HepG2 (cell line): ENCODE measurements around the gene TTBK1. TPM values are rescaled to one million over a fixed set of nuclear protein-coding genes. Genes with fewer than 3 reads are reported as not detected.

Source experiments
- ATRX ChIP-seq: sonication (generic); formaldehyde crosslinking; IDR thresholded peaks from 2 replicates; pipeline ENCODE4 v1.4.0; 2020; ENCODE audit warnings: missing genetic modification reagents, borderline replicate concordance
- FOSL1 ChIP-seq: sonication (generic); formaldehyde crosslinking; IDR thresholded peaks from 2 replicates; pipeline ENCODE4 v1.9.0; 2021; ENCODE audit warnings: missing genetic modification reagents, borderline replicate concordance
- KMT2A ChIP-seq: sonication (generic); formaldehyde crosslinking; IDR thresholded peaks from 2 replicates; pipeline ENCODE4 v1.4.0; 2020; ENCODE audit warnings: missing genetic modification reagents
- MEIS2 ChIP-seq: sonication (generic); formaldehyde crosslinking; IDR thresholded peaks from 2 replicates; pipeline ENCODE4 v1.9.0; 2021; ENCODE audit warnings: mild to moderate bottlenecking, missing genetic modification reagents
- RBM22 ChIP-seq: fragments of 200-400 bp; formaldehyde crosslinking; optimal IDR thresholded peaks from 2 replicates; pipeline ENCODE3; 2017; ENCODE audit warnings: mild to moderate bottlenecking, low read length, moderate library complexity
- SALL2 ChIP-seq: sonication (generic); formaldehyde crosslinking; IDR thresholded peaks from 2 replicates; pipeline ENCODE4 v1.8.1; 2023; ENCODE audit warnings: mild to moderate bottlenecking, missing genetic modification reagents, inconsistent platforms
- SMAD3 ChIP-seq: sonication (generic); formaldehyde crosslinking; IDR thresholded peaks from 2 replicates; pipeline ENCODE4 v1.4.0; 2020; ENCODE audit warnings: missing genetic modification reagents
- TBL1XR1 ChIP-seq: fragments of 150-350 bp; IDR thresholded peaks from 2 replicates; pipeline ENCODE4 v1.6.1; 2014; ENCODE audit warnings: borderline replicate concordance, low read length; ENCODE audit not compliant: partially characterized antibody
- ZBTB1 ChIP-seq: sonication (generic); formaldehyde crosslinking; IDR thresholded peaks from 2 replicates; pipeline ENCODE4 v1.4.0; 2020; ENCODE audit warnings: missing genetic modification reagents, borderline replicate concordance
- ZFY ChIP-seq: sonication (generic); formaldehyde crosslinking; IDR thresholded peaks from 2 replicates; pipeline ENCODE4 v1.4.0; 2020; ENCODE audit warnings: missing genetic modification reagents
- ZNF101 ChIP-seq: sonication (generic); formaldehyde crosslinking; IDR thresholded peaks from 2 replicates; pipeline ENCODE4 v1.4.0; 2020; ENCODE audit warnings: mild to moderate bottlenecking, low read depth, missing genetic modification reagents, borderline replicate concordance
- ZNF121 ChIP-seq: sonication (generic); formaldehyde crosslinking; IDR thresholded peaks from 2 replicates; pipeline ENCODE4 v1.5.0; 2020; ENCODE audit warnings: mild to moderate bottlenecking, missing genetic modification reagents
- ZNF460 ChIP-seq: sonication (generic); formaldehyde crosslinking; IDR thresholded peaks from 2 replicates; pipeline ENCODE4 v1.5.1; 2020; ENCODE audit warnings: missing genetic modification reagents, mild to moderate bottlenecking, borderline replicate concordance
- ZNF484 ChIP-seq: sonication (generic); formaldehyde crosslinking; IDR thresholded peaks from 2 replicates; pipeline ENCODE4 v1.5.1; 2020; ENCODE audit warnings: mild to moderate bottlenecking, low read depth, missing genetic modification reagents, borderline replicate concordance
- ZNF605 ChIP-seq: sonication (generic); formaldehyde crosslinking; IDR thresholded peaks from 2 replicates; pipeline ENCODE4 v1.8.0; 2022; ENCODE audit warnings: mild to moderate bottlenecking, missing genetic modification reagents
- ZNF720 ChIP-seq: sonication (generic); formaldehyde crosslinking; IDR thresholded peaks from 2 replicates; pipeline ENCODE4 v1.4.0; 2020; ENCODE audit warnings: missing genetic modification reagents
- ZNF83 ChIP-seq: sonication (generic); formaldehyde crosslinking; IDR thresholded peaks from 2 replicates; pipeline ENCODE4 v1.4.0; 2020; ENCODE audit warnings: missing genetic modification reagents, mild to moderate bottlenecking, borderline replicate concordance
- ZSCAN9 ChIP-seq: IDR thresholded peaks from 2 replicates; pipeline ENCODE4 v1.6.1; 2016; ENCODE audit warnings: borderline replicate concordance
- polyA plus RNA-seq, 8 experiments: library from polyadenylated mRNA; depleted of rRNA in 3 of 8; stranded (reverse) in 7 of 8; unstranded in 1 of 8; fragments of >200 nt; fragmentation: Illumina TruSeq in 4 of 8; extraction: Trizol in 4 of 8; gene quantifications; 2 replicates each; pipeline versions ENCODE4 v1.2.1 to v1.2.3, GENCODE V29; 2011 to 2016; ENCODE audit warnings: low read depth in 4 of 8, missing spikeins in 1 of 8, mixed read lengths in 1 of 8; ENCODE audit not compliant: insufficient read depth in 1 of 8
- total RNA-seq, 5 experiments: library from RNA; depleted of rRNA; stranded (reverse); fragments of >200 nt; fragmentation: Illumina TruSeq; extraction: Trizol; gene quantifications; 2 replicates each; pipeline ENCODE4 v1.2.3, GENCODE V29; 2016; ENCODE audit warnings: low read depth in 1 of 5
- TF ChIP-seq, protein P1 (sequence below): sonication (generic); formaldehyde crosslinking; IDR thresholded peaks from 2 replicates; pipeline ENCODE4 v1.8.0; 2022; ENCODE audit warnings: mild to moderate bottlenecking, missing genetic modification reagents, moderate library complexity
- TF ChIP-seq, protein P2 (sequence below): sonication (generic); formaldehyde crosslinking; IDR thresholded peaks from 2 replicates; pipeline ENCODE4 v1.4.0; 2020; ENCODE audit warnings: missing genetic modification reagents
- TF ChIP-seq, protein P3 (sequence below): sonication (generic); formaldehyde crosslinking; conservative IDR thresholded peaks from 2 replicates; pipeline ENCODE4 v1.5.0; 2020; ENCODE audit warnings: missing genetic modification reagents
- TF ChIP-seq, protein P4 (sequence below): sonication (generic); formaldehyde crosslinking; IDR thresholded peaks from 2 replicates; pipeline ENCODE4 v1.4.0; 2020; ENCODE audit warnings: missing genetic modification reagents, mild to moderate bottlenecking, borderline replicate concordance
- TF ChIP-seq, protein P5 (sequence below): sonication (generic); formaldehyde crosslinking; IDR thresholded peaks from 2 replicates; pipeline ENCODE4 v1.4.0; 2020; ENCODE audit warnings: missing genetic modification reagents

The TTBK1 gene
- total and polyA plus RNA-seq, 2 of the 13 experiments (the other 11 are each of a cell fraction or from before 2014, with no cell fraction given): 0.24 to 0.33 TPM

DNA sequence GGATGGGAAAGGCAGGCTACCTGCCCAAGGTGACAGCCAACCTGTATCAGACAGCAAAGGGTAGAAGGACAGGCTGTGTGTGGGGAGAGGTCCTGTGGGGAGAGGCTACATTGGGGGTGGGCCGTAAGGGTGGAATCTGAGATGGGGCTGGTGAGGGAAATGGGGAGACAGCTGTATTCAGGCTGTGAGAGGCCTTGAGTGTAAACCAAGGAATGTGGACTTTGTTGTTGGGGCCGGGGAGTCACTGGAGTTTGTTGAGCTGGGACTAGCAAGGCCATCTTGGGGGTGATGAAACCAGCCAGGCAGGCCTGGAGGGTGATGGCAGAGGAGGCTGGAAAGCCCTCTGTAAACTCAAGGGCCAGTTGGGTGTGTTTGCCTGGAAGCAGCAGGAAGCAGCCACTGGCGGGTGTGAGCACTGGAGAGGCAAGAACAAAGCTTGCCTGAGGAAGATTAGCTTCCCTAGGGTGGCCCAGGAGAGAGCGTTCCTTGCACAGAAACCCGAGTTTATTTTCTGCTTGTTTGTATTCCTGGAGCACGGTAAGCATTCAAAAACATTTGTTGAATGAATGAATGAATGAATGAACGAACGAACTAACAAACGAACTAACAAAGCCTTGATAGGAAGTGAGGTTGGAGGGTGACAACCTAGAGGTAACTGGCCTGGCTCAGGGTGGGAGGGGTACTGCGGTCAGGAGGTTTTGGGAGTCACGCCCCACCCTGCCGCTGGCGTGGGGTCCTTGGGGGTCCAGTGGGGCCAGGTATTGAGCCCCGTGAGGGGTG lies 18.9 kb downstream of the TTBK1 start (continued):
- TF ChIP-seq, protein P1, sequence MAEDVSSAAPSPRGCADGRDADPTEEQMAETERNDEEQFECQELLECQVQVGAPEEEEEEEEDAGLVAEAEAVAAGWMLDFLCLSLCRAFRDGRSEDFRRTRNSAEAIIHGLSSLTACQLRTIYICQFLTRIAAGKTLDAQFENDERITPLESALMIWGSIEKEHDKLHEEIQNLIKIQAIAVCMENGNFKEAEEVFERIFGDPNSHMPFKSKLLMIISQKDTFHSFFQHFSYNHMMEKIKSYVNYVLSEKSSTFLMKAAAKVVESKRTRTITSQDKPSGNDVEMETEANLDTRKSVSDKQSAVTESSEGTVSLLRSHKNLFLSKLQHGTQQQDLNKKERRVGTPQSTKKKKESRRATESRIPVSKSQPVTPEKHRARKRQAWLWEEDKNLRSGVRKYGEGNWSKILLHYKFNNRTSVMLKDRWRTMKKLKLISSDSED (CRISPR knock-in tag): no peak
- TF ChIP-seq ZFY (CRISPR knock-in tag) (no peak), KMT2A (CRISPR knock-in tag) (peak; percentile 46), ZNF605 (CRISPR knock-in tag) (no peak), ATRX (no peak), TBL1XR1 (no peak), ZNF484 (CRISPR knock-in tag) (no peak), SMAD3 (CRISPR knock-in tag) (peak; percentile 68; the same call in 1 of the 2 replicates), ZNF83 (CRISPR knock-in tag) (no peak), RBM22 (no peak), ZNF460 (CRISPR knock-in tag) (no peak), ZSCAN9 (CRISPR knock-in tag) (no peak), ZBTB1 (CRISPR knock-in tag) (no peak), ZNF720 (no peak), ZNF101 (no peak), SALL2 (CRISPR knock-in tag) (peak; percentile 33; the same call in 1 of the 2 replicates), MEIS2 (CRISPR knock-in tag) (no peak; the same call in 1 of the 2 replicates), ZNF121 (CRISPR knock-in tag) (no peak), FOSL1 (CRISPR knock-in tag) (no peak)
- TF ChIP-seq, protein P2, sequence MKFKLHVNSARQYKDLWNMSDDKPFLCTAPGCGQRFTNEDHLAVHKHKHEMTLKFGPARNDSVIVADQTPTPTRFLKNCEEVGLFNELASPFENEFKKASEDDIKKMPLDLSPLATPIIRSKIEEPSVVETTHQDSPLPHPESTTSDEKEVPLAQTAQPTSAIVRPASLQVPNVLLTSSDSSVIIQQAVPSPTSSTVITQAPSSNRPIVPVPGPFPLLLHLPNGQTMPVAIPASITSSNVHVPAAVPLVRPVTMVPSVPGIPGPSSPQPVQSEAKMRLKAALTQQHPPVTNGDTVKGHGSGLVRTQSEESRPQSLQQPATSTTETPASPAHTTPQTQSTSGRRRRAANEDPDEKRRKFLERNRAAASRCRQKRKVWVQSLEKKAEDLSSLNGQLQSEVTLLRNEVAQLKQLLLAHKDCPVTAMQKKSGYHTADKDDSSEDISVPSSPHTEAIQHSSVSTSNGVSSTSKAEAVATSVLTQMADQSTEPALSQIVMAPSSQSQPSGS: peak; percentile 40
- TF ChIP-seq, protein P3, sequence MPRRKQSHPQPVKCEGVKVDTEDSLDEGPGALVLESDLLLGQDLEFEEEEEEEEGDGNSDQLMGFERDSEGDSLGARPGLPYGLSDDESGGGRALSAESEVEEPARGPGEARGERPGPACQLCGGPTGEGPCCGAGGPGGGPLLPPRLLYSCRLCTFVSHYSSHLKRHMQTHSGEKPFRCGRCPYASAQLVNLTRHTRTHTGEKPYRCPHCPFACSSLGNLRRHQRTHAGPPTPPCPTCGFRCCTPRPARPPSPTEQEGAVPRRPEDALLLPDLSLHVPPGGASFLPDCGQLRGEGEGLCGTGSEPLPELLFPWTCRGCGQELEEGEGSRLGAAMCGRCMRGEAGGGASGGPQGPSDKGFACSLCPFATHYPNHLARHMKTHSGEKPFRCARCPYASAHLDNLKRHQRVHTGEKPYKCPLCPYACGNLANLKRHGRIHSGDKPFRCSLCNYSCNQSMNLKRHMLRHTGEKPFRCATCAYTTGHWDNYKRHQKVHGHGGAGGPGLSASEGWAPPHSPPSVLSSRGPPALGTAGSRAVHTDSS (CRISPR knock-in tag): 0 out of 2 replicates have a peak, but pooled peaks have one; percentile 43
- TF ChIP-seq, protein P4, sequence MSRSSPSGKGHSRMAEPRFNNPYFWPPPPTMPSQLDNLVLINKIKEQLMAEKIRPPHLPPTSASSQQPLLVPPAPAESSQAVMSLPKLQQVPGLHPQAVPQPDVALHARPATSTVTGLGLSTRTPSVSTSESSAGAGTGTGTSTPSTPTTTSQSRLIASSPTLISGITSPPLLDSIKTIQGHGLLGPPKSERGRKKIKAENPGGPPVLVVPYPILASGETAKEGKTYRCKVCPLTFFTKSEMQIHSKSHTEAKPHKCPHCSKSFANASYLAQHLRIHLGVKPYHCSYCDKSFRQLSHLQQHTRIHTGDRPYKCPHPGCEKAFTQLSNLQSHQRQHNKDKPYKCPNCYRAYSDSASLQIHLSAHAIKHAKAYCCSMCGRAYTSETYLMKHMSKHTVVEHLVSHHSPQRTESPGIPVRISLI (CRISPR knock-in tag): no peak; the same call in 1 of the 2 replicates
- TF ChIP-seq, protein P5, sequence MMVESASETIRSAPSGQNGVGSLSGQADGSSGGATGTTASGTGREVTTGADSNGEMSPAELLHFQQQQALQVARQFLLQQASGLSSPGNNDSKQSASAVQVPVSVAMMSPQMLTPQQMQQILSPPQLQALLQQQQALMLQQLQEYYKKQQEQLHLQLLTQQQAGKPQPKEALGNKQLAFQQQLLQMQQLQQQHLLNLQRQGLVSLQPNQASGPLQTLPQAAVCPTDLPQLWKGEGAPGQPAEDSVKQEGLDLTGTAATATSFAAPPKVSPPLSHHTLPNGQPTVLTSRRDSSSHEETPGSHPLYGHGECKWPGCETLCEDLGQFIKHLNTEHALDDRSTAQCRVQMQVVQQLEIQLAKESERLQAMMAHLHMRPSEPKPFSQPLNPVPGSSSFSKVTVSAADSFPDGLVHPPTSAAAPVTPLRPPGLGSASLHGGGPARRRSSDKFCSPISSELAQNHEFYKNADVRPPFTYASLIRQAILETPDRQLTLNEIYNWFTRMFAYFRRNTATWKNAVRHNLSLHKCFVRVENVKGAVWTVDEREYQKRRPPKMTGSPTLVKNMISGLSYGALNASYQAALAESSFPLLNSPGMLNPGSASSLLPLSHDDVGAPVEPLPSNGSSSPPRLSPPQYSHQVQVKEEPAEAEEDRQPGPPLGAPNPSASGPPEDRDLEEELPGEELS: no peak
